Loucy (cell line): ENCODE results near the gene KCNF1.

Experiments used
- H2AFZ ChIP-seq: fragments of 200-600 bp; sonication (generic); 2 replicates; pipeline ENCODE4 v1.6.0; 2016; ENCODE audit warnings: antibody characterized with exemption, mild to moderate bottlenecking, low read length, moderate library complexity
- H3F3A ChIP-seq: fragments of 200-600 bp; 2 replicates; pipeline ENCODE4 v1.6.0; 2016; ENCODE audit warnings: antibody characterized with exemption, low read depth, mild to moderate bottlenecking
- H3K27me3 ChIP-seq: fragments of 200-600 bp; sonication (generic); 2 replicates; pipeline ENCODE4 v1.6.1; 2014; ENCODE audit warnings: low read length, mild to moderate bottlenecking; ENCODE audit not compliant: insufficient read depth, poor library complexity, severe bottlenecking
- H3K36me3 ChIP-seq: fragments of 200-600 bp; sonication (generic); 2 replicates; pipeline ENCODE4 v1.6.1; 2016; ENCODE audit warnings: low read length; ENCODE audit not compliant: insufficient read depth
- H3K4me1 ChIP-seq: fragments of 200-600 bp; sonication (generic); 2 replicates; pipeline ENCODE4 v1.5.1; 2014; ENCODE audit warnings: low read length, mild to moderate bottlenecking; ENCODE audit not compliant: insufficient read depth, poor library complexity, severe bottlenecking
- H3K4me2 ChIP-seq: fragments of 200-600 bp; sonication (generic); 2 replicates; pipeline ENCODE4 v1.6.0; 2014; ENCODE audit warnings: antibody characterized with exemption, low read length, low read depth, mild to moderate bottlenecking; ENCODE audit not compliant: poor library complexity, severe bottlenecking
- H3K4me3 ChIP-seq: fragments of 200-600 bp; sonication (generic); 2 replicates; pipeline ENCODE4 v1.5.1; 2014; ENCODE audit warnings: low read length, mild to moderate bottlenecking, mixed read lengths; ENCODE audit not compliant: poor library complexity, severe bottlenecking
- H3K79me2 ChIP-seq: fragments of 200-600 bp; sonication (generic); 2 replicates; pipeline ENCODE4 v1.6.1; 2014; ENCODE audit warnings: low read length; ENCODE audit not compliant: insufficient read depth
- H3K9ac ChIP-seq: fragments of 200-600 bp; sonication (generic); 2 replicates; pipeline ENCODE4 v1.6.0; 2014; ENCODE audit warnings: mild to moderate bottlenecking, low read depth, low read length, moderate library complexity; ENCODE audit not compliant: poor library complexity, severe bottlenecking
- H3K9me2 ChIP-seq: fragments of 200-600 bp; sonication (generic); replicated peaks from 2 replicates; pipeline ENCODE4 v1.6.1; 2016; ENCODE audit warnings: low read depth, low read length, mixed read lengths
- H3K9me3 ChIP-seq: fragments of 200-600 bp; sonication (generic); 2 replicates; pipeline ENCODE4 v1.6.1; 2014; ENCODE audit warnings: mild to moderate bottlenecking, antibody characterized with exemption, low read length, low read depth; ENCODE audit not compliant: insufficient read depth
- H4K20me1 ChIP-seq: fragments of 200-600 bp; sonication (generic); 2 replicates; pipeline ENCODE4 v1.6.0; 2014; ENCODE audit warnings: antibody characterized with exemption, low read length, mild to moderate bottlenecking; ENCODE audit not compliant: insufficient read depth, poor library complexity, severe bottlenecking
- CTCF ChIP-seq: fragments of 200-600 bp; sonication (generic); conservative IDR thresholded peaks from 2 replicates; pipeline ENCODE4 v1.5.1; 2014; ENCODE audit warnings: mild to moderate bottlenecking, antibody characterized with exemption, low read length
- EZH2phosphoT487 ChIP-seq: fragments of 200-600 bp; IDR thresholded peaks from 2 replicates; pipeline ENCODE4 v1.6.1; 2018; ENCODE audit warnings: antibody characterized with exemption, mild to moderate bottlenecking, moderate library complexity, borderline replicate concordance

Gene KCNF1

GRCh38 chr2:10875126-10875525 is 36.6 kb upstream of the KCNF1 start:
- H3K4me2 ChIP-seq, result no peak overlapping the region

GRCh38 chr2:10876394-10876793 is 35.3 kb upstream of the KCNF1 start:
- no peaks in the 10 kb centered on the region for H3K36me3 ChIP-seq
- no peak overlapping the region for H2AFZ ChIP-seq
- H3F3A ChIP-seq, result no peaks in the 10 kb centered on the region
- H3K4me1 ChIP-seq, result no peaks in the 10 kb centered on the region
- no peaks in the 10 kb centered on the region for H3K27me3 ChIP-seq
- TF ChIP-seq EZH2phosphoT487 (no peak), CTCF (no peak)
- no peak overlapping the region for H3K4me2 ChIP-seq
- H3K9me2 ChIP-seq, result no peaks in the 10 kb centered on the region
- H3K9ac ChIP-seq, result no peak overlapping the region
- H3K9me3 ChIP-seq, result no peaks in the 10 kb centered on the region; the same call in 1 of the 2 replicates
- no peaks in the 10 kb centered on the region for H4K20me1 ChIP-seq
- no peaks in the 10 kb centered on the region for H3K79me2 ChIP-seq
- H3K4me3 ChIP-seq, result no peak overlapping the region

More at GRCh38 chr2:10875126-10875525, 36.6 kb upstream of the KCNF1 start:
- Histone ChIP-seq H3K9me2 (no peaks in the 10 kb centered on the region), H4K20me1 (no peaks in the 10 kb centered on the region), H2AFZ (no peak overlapping the region), H3K27me3 (no peaks in the 10 kb centered on the region), H3K4me1 (no peaks in the 10 kb centered on the region), H3K9ac (no peak overlapping the region), H3K79me2 (no peaks in the 10 kb centered on the region), H3K9me3 (no peaks in the 10 kb centered on the region; the same call in 1 of the 2 replicates), H3F3A (no peaks in the 10 kb centered on the region), H3K4me3 (no peak overlapping the region), H3K36me3 (no peaks in the 10 kb centered on the region)
- TF ChIP-seq CTCF (no peak), EZH2phosphoT487 (no peak)

- Histone ChIP-seq H3K4me1 (no peaks in the 10 kb centered on the region), H3K9me2 (no peaks in the 10 kb centered on the region), H3K4me3 (no peak overlapping the region), H3K36me3 (no peaks in the 10 kb centered on the region), H4K20me1 (no peaks in the 10 kb centered on the region), H3K9me3 (no peaks in the 10 kb centered on the region; the same call in 1 of the 2 replicates), H3F3A (no peaks in the 10 kb centered on the region), H3K4me2 (no peak overlapping the region), H3K27me3 (no peaks in the 10 kb centered on the region), H2AFZ (no peak overlapping the region), H3K9ac (no peak overlapping the region), H3K79me2 (no peaks in the 10 kb centered on the region)
- no peak for TF ChIP-seq CTCF
- no peak for TF ChIP-seq EZH2phosphoT487
These were observed 34.8 kb upstream of the KCNF1 start for GRCh38 chr2:10876963-10877362.
